Effector memory CD8-positive, alpha-beta T cell (primary cell): ENCODE data around the gene EXOSC3.
"Not testable (repeated sequence)": the region's sequence is repeated elsewhere in the genome, so short reads cannot be mapped to it uniquely, and the experiment has no call there.

Source experiments
- ATAC-seq: fragments of 150-1000 bp; cut with Tn5 transposase; replicated peaks from 2 replicates; pipeline ENCODE4 v1.10.0; 2021; ENCODE audit warnings: mild to moderate bottlenecking, moderate library complexity
- DNase-seq, 3 experiments: peaks; one replicate each; pipeline ENCODE4 v3.0.0; 2021
- H3K27ac Mint-ChIP-seq, 2 donors: one replicate each; pipeline ENCODE4 v1.8.0; 2022; ENCODE audit warnings: mild to moderate bottlenecking in 2 of 2, mixed read lengths in 2 of 2, moderate library complexity in 2 of 2
- H3K27me3 Mint-ChIP-seq, 2 donors: one replicate each; pipeline ENCODE4 v1.8.0; 2022; ENCODE audit warnings: mixed read lengths in 2 of 2
- H3K36me3 Mint-ChIP-seq: one replicate; pipeline ENCODE4 v1.8.0; 2022; ENCODE audit warnings: mild to moderate bottlenecking, moderate library complexity, mixed read lengths; ENCODE audit not compliant: insufficient read depth
- H3K4me1 Mint-ChIP-seq, 2 donors: one replicate each; pipeline ENCODE4 v1.8.0; 2022; ENCODE audit warnings: low read depth in 2 of 2, mixed read lengths in 2 of 2
- H3K4me3 Mint-ChIP-seq, 2 donors: one replicate each; pipeline ENCODE4 v1.8.0; 2022; ENCODE audit warnings: mild to moderate bottlenecking in 2 of 2, mixed read lengths in 2 of 2, moderate library complexity in 2 of 2
- H3K9me3 Mint-ChIP-seq, 2 donors: one replicate each; pipeline ENCODE4 v1.8.0; 2022; ENCODE audit warnings: mixed read lengths in 2 of 2
- total RNA-seq, 9 experiments: gene quantifications; one replicate each; lab custom pipeline; 2026; lab: John Stamatoyannopoulos, UW

EXOSC3 gene
- total RNA-seq = 11.9 to 45.1 (median 39.7) reads per million in 9 experiments

- ATAC-seq = peak; percentile 88
- H3K9me3 Mint-ChIP-seq = no peaks in the 10 kb centered on the region
- peak; percentile 78 to 80 (median 79) for DNase-seq
- H3K4me3 Mint-ChIP-seq = peak within 1 kb of the TSS; percentile 99
- H3K4me1 Mint-ChIP-seq = peaks cover 26 to 39% of the 10 kb centered on the region in 2 donors
- H3K27me3 Mint-ChIP-seq = no peaks in the 10 kb centered on the region
- H3K27ac Mint-ChIP-seq = peak within 1 kb of the TSS; percentile 99
- H3K36me3 Mint-ChIP-seq = peaks cover 34% of the 10 kb centered on the region
These were observed at the start of gene EXOSC3 for GRCh38 chr9:37784616-37785483. EXOSC3 (minus strand) TSS chr9:37785064; CDS start chr9:37785044, 20 bp downstream.

- peaks cover 36% of the 10 kb centered on the region for H3K36me3 Mint-ChIP-seq
- no peak for ATAC-seq
- peak overlapping the region in 1 of 2 donors; percentile 55 for H3K27ac Mint-ChIP-seq
These were observed 42.8 kb upstream of the EXOSC3 start for GRCh38 chr9:37827483-37828165.

GRCh38 chr9:37825174-37825573, 40.3 kb upstream of the EXOSC3 start:
- not testable (repeated sequence) for DNase-seq, ATAC-seq, H3K4me3 Mint-ChIP-seq, H3K4me1 Mint-ChIP-seq, H3K9me3 Mint-ChIP-seq, H3K27ac Mint-ChIP-seq, H3K27me3 Mint-ChIP-seq
- peaks cover 47% of the 10 kb centered on the region for H3K36me3 Mint-ChIP-seq

More at GRCh38 chr9:37827483-37828165, 42.8 kb upstream of the EXOSC3 start:
- H3K27me3 Mint-ChIP-seq = no peaks in the 10 kb centered on the region
- no peak for DNase-seq
- H3K4me3 Mint-ChIP-seq = no peak overlapping the region
- H3K4me1 Mint-ChIP-seq = no peaks in the 10 kb centered on the region
- no peaks in the 10 kb centered on the region for H3K9me3 Mint-ChIP-seq

- Mint-ChIP-seq H3K4me3 (no peak overlapping the region), H3K9me3 (no peaks in the 10 kb centered on the region), H3K27ac (no peak overlapping the region), H3K4me1 (peaks cover 4 to 6% of the 10 kb centered on the region in 2 donors), H3K36me3 (peaks cover 33% of the 10 kb centered on the region), H3K27me3 (no peaks in the 10 kb centered on the region)
- ATAC-seq = no peak
- DNase-seq = no peak
These were observed 35.3 kb upstream of the EXOSC3 start for GRCh38 chr9:37820142-37820541.

- no peak for ATAC-seq
- Mint-ChIP-seq H3K36me3 (peaks cover 30% of the 10 kb centered on the region), H3K27me3 (no peaks in the 10 kb centered on the region), H3K9me3 (no peaks in the 10 kb centered on the region), H3K27ac (no peak overlapping the region), H3K4me3 (no peak overlapping the region), H3K4me1 (peaks cover 5 to 9% of the 10 kb centered on the region in 2 donors)
- DNase-seq = no peak
These were observed 34.0 kb upstream of the EXOSC3 start for GRCh38 chr9:37818849-37819248.

- Mint-ChIP-seq H3K27me3 (no peaks in the 10 kb centered on the region), H3K36me3 (peaks cover 10% of the 10 kb centered on the region), H3K4me3 (no peak overlapping the region), H3K27ac (no peak overlapping the region), H3K9me3 (no peaks in the 10 kb centered on the region), H3K4me1 (peaks cover 6 to 24% of the 10 kb centered on the region in 2 donors)
- no peak for DNase-seq
- ATAC-seq = no peak
These were observed 28.0 kb upstream of the EXOSC3 start for GRCh38 chr9:37812773-37813379.

GRCh38 chr9:37811906-37812476, 27.1 kb upstream of the EXOSC3 start:
- Mint-ChIP-seq H3K4me3 (no peak overlapping the region), H3K9me3 (no peaks in the 10 kb centered on the region), H3K27ac (peak overlapping the region in 1 of 2 donors; percentile 66), H3K27me3 (no peaks in the 10 kb centered on the region), H3K36me3 (peaks cover 15% of the 10 kb centered on the region), H3K4me1 (peaks cover 5 to 24% of the 10 kb centered on the region in 2 donors)
- DNase-seq (no peak), ATAC-seq (no peak)

- H3K4me3 Mint-ChIP-seq, DNase-seq, H3K27me3 Mint-ChIP-seq, H3K9me3 Mint-ChIP-seq, ATAC-seq: not testable (repeated sequence)
- peak overlapping the region in 1 of 2 donors; percentile 49 for H3K27ac Mint-ChIP-seq
- peaks cover 12% of the 10 kb centered on the region for H3K36me3 Mint-ChIP-seq
- H3K4me1 Mint-ChIP-seq = peaks cover 9 to 35% of the 10 kb centered on the region in 2 donors
These were observed 24.8 kb upstream of the EXOSC3 start for GRCh38 chr9:37809676-37810075.

- peaks cover 16 to 46% of the 10 kb centered on the region in 2 donors for H3K4me1 Mint-ChIP-seq
- DNase-seq = no peak
- H3K9me3 Mint-ChIP-seq = no peaks in the 10 kb centered on the region
- ATAC-seq = no peak
- H3K36me3 Mint-ChIP-seq = peaks cover 11% of the 10 kb centered on the region
- no peak overlapping the region for H3K27ac Mint-ChIP-seq
- H3K27me3 Mint-ChIP-seq = no peaks in the 10 kb centered on the region
- no peak overlapping the region for H3K4me3 Mint-ChIP-seq
These were observed 21.4 kb upstream of the EXOSC3 start for GRCh38 chr9:37806271-37806670.

GRCh38 chr9:37801959-37802711, 17.3 kb upstream of the EXOSC3 start:
- no peak for ATAC-seq
- Mint-ChIP-seq H3K4me1 (peaks cover 16 to 43% of the 10 kb centered on the region in 2 donors), H3K9me3 (no peaks in the 10 kb centered on the region), H3K4me3 (peak overlapping the region; percentile 87 to 88), H3K27me3 (no peaks in the 10 kb centered on the region), H3K36me3 (peaks cover 14% of the 10 kb centered on the region), H3K27ac (peak overlapping the region in 1 of 2 donors; percentile 72)
- DNase-seq = no peak

GRCh38 chr9:37801287-37801850, 16.5 kb upstream of the EXOSC3 start:
- DNase-seq (no peak), ATAC-seq (peak; percentile 30)
- Mint-ChIP-seq H3K36me3 (peaks cover 14% of the 10 kb centered on the region), H3K27ac (peak overlapping the region; percentile 72 to 92), H3K4me3 (peak overlapping the region; percentile 87 to 88), H3K4me1 (peaks cover 16 to 40% of the 10 kb centered on the region in 2 donors), H3K9me3 (no peaks in the 10 kb centered on the region), H3K27me3 (no peaks in the 10 kb centered on the region)

- Mint-ChIP-seq H3K27me3 (no peaks in the 10 kb centered on the region), H3K27ac (peak within 1 kb of the TSS; percentile 90 to 92), H3K36me3 (peaks cover 14% of the 10 kb centered on the region), H3K4me1 (peaks cover 14 to 36% of the 10 kb centered on the region in 2 donors), H3K9me3 (no peaks in the 10 kb centered on the region), H3K4me3 (peak within 1 kb of the TSS; percentile 87 to 88)
- peak; percentile 86 to 94 (median 91) for DNase-seq
- peak; percentile 84 for ATAC-seq
These were observed 15.9 kb upstream of the EXOSC3 start, which contains the start of gene DCAF10 for GRCh38 chr9:37800631-37801286. DCAF10 (plus strand) TSS chr9:37800797; CDS start chr9:37800867, 70 bp downstream.
